Naive B cell (primary cell): ENCODE data around the gene PGA5. TPM values are rescaled to one million over a fixed set of nuclear protein-coding genes. Genes with fewer than 3 reads are reported as not detected.

Experiments
- ATAC-seq, 2 donors: fragments of 150-1000 bp; cut with Tn5 transposase; 2 replicates each; pipeline ENCODE4 v1.10.0; 2021; ENCODE audit warnings: low read depth in 2 of 2, mild to moderate bottlenecking in 2 of 2, moderate library complexity in 2 of 2
- DNase-seq: peaks from one replicate; pipeline ENCODE4 v3.0.0; 2022
- H3K27ac Mint-ChIP-seq, 6 donors: one replicate each; pipeline ENCODE4 v1.8.0; 2020 to 2022; ENCODE audit warnings: mild to moderate bottlenecking in 6 of 6, mixed read lengths in 6 of 6, moderate library complexity in 5 of 6, inconsistent platforms in 2 of 6
- H3K27me3 Mint-ChIP-seq, 3 donors: one replicate each; pipeline ENCODE4 v1.8.0; 2021 to 2022; ENCODE audit warnings: mixed read lengths in 3 of 3, mild to moderate bottlenecking in 1 of 3
- H3K36me3 Mint-ChIP-seq, 2 donors: one replicate each; pipeline ENCODE4 v1.8.0; 2020 to 2022; ENCODE audit warnings: mixed read lengths in 2 of 2, inconsistent platforms in 1 of 2, mild to moderate bottlenecking in 1 of 2
- H3K4me1 Mint-ChIP-seq, 3 donors: one replicate each; pipeline ENCODE4 v1.8.0; 2020 to 2022; ENCODE audit warnings: mixed read lengths in 3 of 3, inconsistent platforms in 1 of 3, mild to moderate bottlenecking in 1 of 3, moderate library complexity in 1 of 3
- H3K4me3 Mint-ChIP-seq, 8 donors: one replicate each; pipeline ENCODE4 v1.8.0; 2020 to 2022; ENCODE audit warnings: mild to moderate bottlenecking in 8 of 8, mixed read lengths in 8 of 8, moderate library complexity in 8 of 8, inconsistent platforms in 2 of 8
- H3K9me3 Mint-ChIP-seq, 7 donors: one replicate each; pipeline ENCODE4 v1.8.0; 2020 to 2022; ENCODE audit warnings: mixed read lengths in 7 of 7, mild to moderate bottlenecking in 5 of 7, inconsistent platforms in 2 of 7, moderate library complexity in 1 of 7
- polyA plus RNA-seq, 6 donors: library from polyadenylated mRNA; unstranded; fragments of 300-500 nt; fragmentation: Illumina TruSeq; gene quantifications; one replicate each; pipeline ENCODE4 v1.2.3, GENCODE V29; 2021; ENCODE audit warnings: low read depth in 6 of 6

Gene PGA5
- polyA plus RNA-seq, 6 donors from 2014 or later = not detected

DNA sequence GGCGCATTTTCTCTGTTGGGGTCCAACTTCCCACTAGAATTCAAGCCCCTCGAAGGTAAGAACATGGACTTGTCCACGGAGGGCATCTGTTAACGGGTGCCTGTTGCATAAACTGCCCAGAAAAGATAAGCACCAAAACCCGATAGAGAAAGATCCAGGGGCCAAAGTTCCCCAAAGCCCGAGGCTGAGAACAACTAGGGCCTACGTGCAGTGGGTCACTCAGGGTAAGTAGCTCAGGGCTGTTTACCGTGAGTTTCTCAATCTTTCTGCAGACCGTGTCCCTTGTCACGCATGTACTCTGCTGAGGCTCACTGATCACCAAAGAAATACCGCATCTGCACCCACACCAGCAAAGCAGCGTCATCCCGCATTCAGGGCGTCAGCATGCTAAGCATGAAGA is 24.4 kb downstream of the PGA5 start:
- Mint-ChIP-seq H3K9me3 (no peaks in the 10 kb centered on the region), H3K36me3 (no peaks in the 10 kb centered on the region), H3K27me3 (no peaks in the 10 kb centered on the region), H3K4me3 (no peak overlapping the region), H3K27ac (no peak overlapping the region), H3K4me1 (no peaks in the 10 kb centered on the region)
- no peak for ATAC-seq
- no peak for DNase-seq

DNA sequence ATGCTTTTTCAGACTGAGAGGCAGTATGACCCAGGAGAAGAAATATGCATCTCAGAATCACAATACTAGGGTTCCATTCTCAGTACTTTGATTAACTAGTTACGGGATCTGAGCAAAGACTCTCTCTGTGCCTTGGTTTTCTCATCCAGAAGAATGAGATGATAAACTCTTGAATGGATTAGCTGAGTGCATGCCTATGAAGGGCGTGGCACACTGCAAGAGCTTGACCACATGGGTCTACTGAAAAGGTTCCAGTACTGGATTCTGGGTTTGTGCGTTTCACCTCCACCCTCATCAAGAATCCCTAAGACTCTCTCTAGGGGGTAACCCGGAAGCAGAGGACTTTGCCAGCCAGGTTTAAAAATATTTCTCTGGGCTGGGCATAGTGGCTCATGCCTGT is 25.6 kb downstream of the PGA5 start:
- no peak for DNase-seq
- no peak overlapping the region for H3K4me3 Mint-ChIP-seq
- no peaks in the 10 kb centered on the region for H3K36me3 Mint-ChIP-seq
- no peaks in the 10 kb centered on the region for H3K27me3 Mint-ChIP-seq
- peak overlapping the region in 1 of 6 donors; percentile 19 for H3K27ac Mint-ChIP-seq
- no peaks in the 10 kb centered on the region for H3K9me3 Mint-ChIP-seq
- no peak for ATAC-seq
- no peaks in the 10 kb centered on the region for H3K4me1 Mint-ChIP-seq

DNA sequence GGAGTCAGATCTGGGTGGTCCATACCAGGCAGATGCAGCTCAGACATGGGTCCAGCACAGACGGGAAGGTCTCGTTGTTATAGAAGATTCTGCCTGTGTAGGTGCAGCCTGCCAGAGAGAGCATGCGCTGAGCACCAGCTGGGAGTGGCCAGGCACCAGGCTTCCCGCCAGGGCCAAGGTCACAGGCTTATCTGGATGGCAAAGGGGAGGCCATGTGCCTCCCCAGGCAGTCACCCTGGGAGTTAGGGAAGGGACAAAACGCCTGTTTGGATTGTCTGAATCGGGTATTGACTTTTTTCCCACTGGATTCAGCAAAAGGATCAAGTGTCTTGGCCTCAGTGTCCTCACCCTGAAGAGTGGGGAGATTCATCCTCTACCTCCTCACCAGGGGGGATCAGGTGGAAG is 26.5 kb downstream of the PGA5 start:
- Mint-ChIP-seq H3K27me3 (no peaks in the 10 kb centered on the region), H3K27ac (peak overlapping the region in 1 of 6 donors; percentile 51), H3K9me3 (no peaks in the 10 kb centered on the region), H3K36me3 (no peaks in the 10 kb centered on the region), H3K4me3 (no peak overlapping the region), H3K4me1 (no peaks in the 10 kb centered on the region)
- no peak for DNase-seq
- ATAC-seq = no peak

DNA sequence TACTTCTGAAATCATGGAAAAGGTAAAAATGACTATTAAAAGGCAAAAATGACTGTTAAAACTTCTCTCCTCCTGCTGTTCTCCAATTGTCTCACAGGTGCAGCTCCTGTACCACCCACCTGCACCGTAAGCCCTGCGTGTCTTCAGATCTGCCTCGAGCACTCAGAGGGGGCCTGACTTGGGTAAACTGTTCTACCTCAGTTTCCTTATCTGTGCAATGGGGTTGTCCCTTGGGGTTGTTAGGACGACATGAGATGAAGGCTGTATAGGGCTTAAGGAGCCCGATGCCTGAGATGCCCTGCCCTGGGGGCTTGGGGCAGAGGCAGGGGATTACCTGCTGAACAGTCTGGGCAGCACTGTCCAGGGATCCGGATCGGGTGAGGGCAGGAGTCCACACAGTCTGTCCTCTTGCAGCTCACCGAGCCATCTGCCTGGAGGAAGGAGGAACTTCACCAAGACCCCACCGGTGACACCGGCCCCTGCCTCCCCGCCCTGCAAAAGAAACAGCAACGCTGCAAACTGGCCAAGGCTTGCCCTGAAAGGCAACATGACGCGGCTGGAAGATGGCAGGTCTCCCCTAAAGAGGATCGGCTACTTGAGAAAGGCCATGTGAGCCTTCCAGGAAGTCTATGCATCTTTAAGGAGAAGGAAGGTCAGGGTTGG is 27.7 kb downstream of the PGA5 start:
- DNase-seq = no peak
- no peaks in the 10 kb centered on the region for H3K27me3 Mint-ChIP-seq
- H3K36me3 Mint-ChIP-seq = no peaks in the 10 kb centered on the region
- no peak for ATAC-seq
- H3K27ac Mint-ChIP-seq = no peak overlapping the region
- no peak overlapping the region for H3K4me3 Mint-ChIP-seq
- H3K9me3 Mint-ChIP-seq = no peaks in the 10 kb centered on the region
- H3K4me1 Mint-ChIP-seq = no peaks in the 10 kb centered on the region

DNA sequence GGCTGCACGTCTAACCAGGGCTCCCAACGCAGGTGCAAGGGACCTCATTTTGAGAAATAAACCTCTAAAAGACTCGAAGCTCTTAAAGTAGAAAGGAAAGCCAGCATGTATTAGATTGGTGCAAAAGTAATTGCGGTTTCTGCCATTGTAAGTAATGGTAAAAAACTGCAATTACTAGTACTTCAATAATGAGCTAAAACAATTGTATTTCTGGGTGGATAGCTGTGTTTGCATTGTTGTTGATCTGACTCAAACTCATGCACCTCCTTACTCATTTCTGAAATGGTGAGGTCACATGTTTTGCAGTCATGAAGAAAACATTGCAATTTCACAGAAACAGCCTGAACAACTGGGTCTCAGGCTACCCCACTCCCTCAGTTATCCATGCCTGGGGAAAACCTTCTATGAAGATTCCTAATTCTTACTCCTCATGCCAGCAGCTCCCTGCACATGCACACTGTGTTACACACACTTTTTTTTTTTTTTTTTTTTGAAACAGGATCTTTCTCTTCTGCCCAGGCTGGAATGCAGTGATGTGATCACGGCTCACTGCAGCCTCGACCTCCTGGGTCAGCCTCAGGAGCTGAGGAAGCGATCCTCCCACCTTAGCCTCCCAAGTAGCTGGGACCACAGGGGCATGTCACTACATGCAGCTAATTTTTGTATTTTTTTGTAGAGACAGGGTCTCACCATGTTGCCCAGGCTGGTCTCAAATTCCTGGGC is 29.5 kb downstream of the PGA5 start:
- H3K27ac Mint-ChIP-seq = no peak overlapping the region
- no peaks in the 10 kb centered on the region for H3K36me3 Mint-ChIP-seq
- DNase-seq (no peak), ATAC-seq (no peak)
- H3K4me1 Mint-ChIP-seq = no peaks in the 10 kb centered on the region
- no peaks in the 10 kb centered on the region for H3K9me3 Mint-ChIP-seq
- H3K27me3 Mint-ChIP-seq = no peaks in the 10 kb centered on the region
- no peak overlapping the region for H3K4me3 Mint-ChIP-seq

DNA sequence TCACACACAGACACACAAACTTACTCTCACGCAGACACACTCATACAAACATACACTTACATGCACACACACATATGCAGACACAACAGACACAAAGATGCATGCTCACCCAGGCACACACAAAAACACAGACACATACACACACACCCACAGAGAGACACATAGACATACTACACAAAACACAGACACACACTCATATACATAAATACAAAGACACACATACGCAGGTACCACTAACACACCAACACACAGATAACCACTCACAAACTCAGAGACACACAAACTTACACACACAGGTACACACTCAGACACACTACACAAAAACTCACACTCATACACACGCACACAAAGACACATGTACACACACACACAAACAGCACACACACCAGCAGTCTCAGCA is 31.8 kb downstream of the PGA5 start:
- Mint-ChIP-seq H3K27me3 (no peaks in the 10 kb centered on the region), H3K4me1 (no peaks in the 10 kb centered on the region), H3K36me3 (no peaks in the 10 kb centered on the region), H3K9me3 (no peaks in the 10 kb centered on the region), H3K27ac (no peak overlapping the region), H3K4me3 (no peak overlapping the region)
- DNase-seq = no peak
- ATAC-seq = no peak

DNA sequence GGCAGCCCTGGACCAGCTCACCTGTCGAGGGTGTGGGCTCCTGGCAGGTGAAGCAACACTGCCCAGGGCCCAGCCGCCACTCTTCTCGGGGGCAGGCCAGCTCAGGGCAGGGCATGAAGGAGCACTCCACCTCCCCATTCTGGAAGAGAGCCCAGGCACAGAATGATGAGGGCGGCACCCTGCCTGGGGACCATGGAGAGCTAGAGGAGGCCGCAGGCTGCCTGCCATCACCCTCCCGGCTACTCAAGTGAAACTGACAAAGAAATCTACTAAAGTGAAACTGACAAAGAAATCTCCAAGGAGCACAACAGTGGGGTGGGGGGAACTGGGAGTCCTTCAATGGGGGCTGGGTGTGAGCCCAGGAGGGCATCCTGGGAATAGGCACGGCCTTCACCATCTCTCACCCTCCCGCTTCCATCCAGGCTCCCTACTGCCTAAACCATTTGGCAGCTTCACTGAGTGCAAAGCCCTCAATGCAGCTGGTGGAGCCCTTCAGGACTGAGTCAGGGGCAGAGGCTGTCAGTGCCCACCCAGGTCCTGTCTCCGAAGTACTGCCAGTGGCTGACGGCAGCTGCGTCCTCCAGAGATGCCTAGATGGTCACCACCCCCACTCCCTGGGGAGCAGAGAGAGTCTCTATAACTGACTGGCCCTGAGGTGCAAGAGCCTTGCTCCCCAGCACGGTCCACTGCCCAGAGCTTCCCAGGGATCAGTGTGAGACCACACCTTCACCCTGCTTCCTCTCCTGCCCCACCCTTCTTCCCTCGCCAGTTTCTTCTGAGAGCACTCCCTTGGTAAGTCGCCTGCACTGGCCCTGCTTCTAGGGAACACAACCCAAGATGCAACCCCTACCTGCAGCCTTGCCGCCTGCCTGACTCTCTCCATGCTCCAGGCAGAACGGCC is 32.5 kb downstream of the PGA5 start:
- no peak for ATAC-seq
- Mint-ChIP-seq H3K36me3 (no peaks in the 10 kb centered on the region), H3K4me3 (no peak overlapping the region), H3K9me3 (no peaks in the 10 kb centered on the region), H3K27me3 (no peaks in the 10 kb centered on the region), H3K27ac (no peak overlapping the region), H3K4me1 (no peaks in the 10 kb centered on the region)
- no peak for DNase-seq

DNA sequence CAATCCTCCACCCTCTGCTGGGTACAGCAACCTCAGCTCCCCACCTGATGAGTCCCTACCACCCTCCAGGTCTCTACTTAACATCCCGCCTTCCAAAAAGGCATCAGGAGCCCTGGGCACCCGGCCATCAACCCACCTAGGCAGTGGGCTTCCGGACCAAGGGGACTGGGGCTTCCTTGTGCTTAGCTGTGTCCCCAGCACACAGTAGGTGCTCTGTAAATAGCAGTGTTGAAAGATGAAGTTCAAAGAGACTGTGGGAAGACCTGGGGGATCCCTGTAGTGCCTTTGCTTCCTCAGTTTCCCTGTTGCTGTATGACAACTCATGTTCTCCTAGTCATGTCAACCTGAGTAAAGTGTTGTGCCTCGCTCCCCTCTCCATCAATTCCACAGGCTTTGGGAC is 33.1 kb downstream of the PGA5 start:
- Mint-ChIP-seq H3K9me3 (no peaks in the 10 kb centered on the region), H3K4me1 (no peaks in the 10 kb centered on the region), H3K27me3 (no peaks in the 10 kb centered on the region), H3K36me3 (no peaks in the 10 kb centered on the region), H3K4me3 (no peak overlapping the region), H3K27ac (no peak overlapping the region)
- no peak for DNase-seq
- no peak for ATAC-seq

DNA sequence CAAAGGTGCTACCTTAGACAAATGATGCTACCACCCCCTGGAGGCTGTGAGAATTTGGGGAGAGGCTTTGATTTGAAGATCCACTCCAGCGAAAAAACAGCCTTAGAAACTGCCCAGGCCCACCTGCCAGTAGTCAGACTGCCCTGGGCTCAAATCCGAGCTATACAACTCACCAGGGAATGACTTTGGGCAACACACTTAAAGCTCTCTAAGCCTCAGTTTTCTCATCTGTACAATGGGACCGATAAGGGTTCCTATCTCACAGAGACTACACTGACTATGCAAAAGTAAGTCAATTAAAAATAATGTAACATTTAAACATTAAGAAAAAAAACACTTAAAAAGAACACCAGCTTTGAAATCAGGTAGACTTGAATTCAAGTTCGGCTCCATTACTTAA is 34.2 kb downstream of the PGA5 start:
- DNase-seq (no peak), ATAC-seq (no peak)
- H3K9me3 Mint-ChIP-seq = no peaks in the 10 kb centered on the region
- H3K4me3 Mint-ChIP-seq = no peak overlapping the region
- no peaks in the 10 kb centered on the region for H3K27me3 Mint-ChIP-seq
- H3K36me3 Mint-ChIP-seq = no peaks in the 10 kb centered on the region
- no peaks in the 10 kb centered on the region for H3K4me1 Mint-ChIP-seq
- no peak overlapping the region for H3K27ac Mint-ChIP-seq

DNA sequence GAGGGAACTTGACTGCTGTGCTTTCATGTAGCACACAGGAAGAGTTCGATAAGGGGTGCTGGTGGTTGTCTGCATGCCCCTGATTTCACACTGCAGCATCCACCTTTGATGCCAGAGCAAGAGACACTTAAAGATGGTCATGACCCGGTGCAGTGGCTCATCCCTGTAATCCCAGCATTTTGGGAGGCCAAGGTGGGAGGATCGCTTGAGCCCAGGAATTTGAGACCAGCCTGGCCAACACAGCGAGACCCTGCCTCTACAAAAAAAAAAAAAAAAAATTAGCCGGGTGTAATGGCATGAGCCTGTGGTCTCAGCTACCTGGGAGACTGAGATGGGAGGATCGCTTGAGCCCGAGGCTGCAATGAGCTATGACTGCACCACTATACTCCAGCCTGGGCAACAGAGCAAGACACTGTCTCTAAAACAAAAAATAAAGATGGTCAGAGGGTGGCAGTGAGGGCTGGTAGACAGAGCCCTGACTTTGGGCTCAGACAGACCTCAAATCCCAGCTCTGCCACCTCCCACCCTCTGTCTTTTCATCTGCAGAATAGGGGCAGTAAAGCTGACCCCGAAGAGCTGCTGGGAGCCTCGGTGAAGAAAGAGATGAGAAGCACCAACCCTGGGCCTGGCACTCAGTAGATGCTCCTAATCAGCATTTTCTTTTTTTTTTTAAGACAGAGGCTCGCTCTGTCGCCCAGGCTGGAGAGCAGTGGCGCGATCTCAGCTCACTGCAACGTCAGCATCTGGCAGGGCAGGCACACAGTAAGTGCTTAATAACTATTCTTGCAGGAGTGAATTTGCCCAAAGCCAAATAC is 36.4 kb downstream of the PGA5 start:
- H3K27me3 Mint-ChIP-seq = no peaks in the 10 kb centered on the region
- H3K4me3 Mint-ChIP-seq = no peak overlapping the region
- no peaks in the 10 kb centered on the region for H3K36me3 Mint-ChIP-seq
- no peak for ATAC-seq
- no peak overlapping the region for H3K27ac Mint-ChIP-seq
- H3K4me1 Mint-ChIP-seq = peaks cover 0 to 3% (median 0%) of the 10 kb centered on the region in 3 donors
- H3K9me3 Mint-ChIP-seq = peaks cover 0 to 4% (median 0%) of the 10 kb centered on the region in 7 donors
- no peak for DNase-seq

DNA sequence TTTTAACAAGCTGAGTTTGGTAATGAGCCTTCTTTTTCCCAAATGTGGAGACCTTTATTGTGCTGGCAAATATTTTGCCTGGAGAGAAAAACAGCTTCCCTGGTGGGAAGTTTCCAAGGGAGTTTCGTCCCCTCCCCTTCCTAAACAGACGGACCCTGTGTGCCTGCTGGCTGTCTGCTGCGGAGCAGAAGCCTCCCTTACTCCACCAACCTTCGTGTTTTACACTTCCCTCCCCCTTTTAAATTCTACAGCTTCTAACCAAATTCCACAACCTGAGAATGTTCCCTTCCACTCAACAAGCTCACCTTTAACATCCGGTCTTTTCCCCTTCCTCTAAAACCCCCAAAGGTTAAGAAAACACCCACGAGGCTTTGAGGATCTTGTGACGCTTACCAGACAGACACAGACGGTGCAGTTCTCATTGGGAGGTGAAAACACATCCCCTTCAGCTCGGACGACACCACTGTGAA is 37.1 kb downstream of the PGA5 start:
- H3K4me1 Mint-ChIP-seq = peaks cover 0 to 3% (median 0%) of the 10 kb centered on the region in 3 donors
- no peaks in the 10 kb centered on the region for H3K36me3 Mint-ChIP-seq
- no peaks in the 10 kb centered on the region for H3K27me3 Mint-ChIP-seq
- H3K4me3 Mint-ChIP-seq = no peak overlapping the region
- peaks cover 0 to 4% (median 0%) of the 10 kb centered on the region in 7 donors for H3K9me3 Mint-ChIP-seq
- ATAC-seq (no peak), DNase-seq (no peak)
- no peak overlapping the region for H3K27ac Mint-ChIP-seq

DNA sequence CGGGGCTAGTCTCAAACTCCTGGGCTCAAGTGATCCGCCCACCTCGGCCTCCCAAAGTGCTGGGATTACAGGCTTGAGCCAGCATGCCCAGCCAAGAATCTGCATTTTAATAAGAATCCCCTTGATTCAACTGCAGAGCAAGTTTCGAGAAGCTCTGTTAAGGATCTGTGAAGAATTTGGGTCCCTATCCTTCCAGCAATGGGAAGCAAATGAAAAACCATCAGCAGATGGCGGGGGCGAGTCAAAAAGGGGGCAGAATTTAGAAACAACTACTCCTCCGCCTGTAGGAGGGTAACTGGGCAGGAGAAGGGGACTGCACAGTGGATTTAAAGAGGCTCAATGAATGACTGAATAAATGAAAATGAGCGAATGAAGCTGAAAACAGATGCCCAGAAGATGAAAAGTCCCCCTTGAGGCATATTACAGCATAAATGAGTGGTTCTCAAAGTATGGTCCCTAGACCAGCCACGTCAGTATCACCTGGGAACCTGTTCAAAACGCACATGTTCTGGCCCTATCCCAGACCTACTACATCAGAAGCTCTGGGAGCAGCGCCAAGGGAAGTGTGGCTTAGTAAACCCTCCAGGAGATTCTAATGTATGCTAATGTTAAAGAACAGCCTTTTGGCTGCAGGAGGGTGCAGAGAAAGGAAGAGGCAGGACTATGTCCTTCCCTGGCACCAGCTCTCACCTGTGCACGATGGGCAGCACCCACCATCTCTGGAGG is 39.1 kb downstream of the PGA5 start:
- no peaks in the 10 kb centered on the region for H3K27me3 Mint-ChIP-seq
- H3K9me3 Mint-ChIP-seq = peaks cover 0 to 9% (median 0%) of the 10 kb centered on the region in 7 donors
- H3K4me1 Mint-ChIP-seq = peaks cover 0 to 3% (median 0%) of the 10 kb centered on the region in 3 donors
- DNase-seq (no peak), ATAC-seq (no peak)
- H3K4me3 Mint-ChIP-seq = no peak overlapping the region
- peaks cover 0 to 7% of the 10 kb centered on the region in 2 donors for H3K36me3 Mint-ChIP-seq
- no peak overlapping the region for H3K27ac Mint-ChIP-seq
